ENCODE results near the gene AURKB.

- TF ChIP-seq, protein P1, sequence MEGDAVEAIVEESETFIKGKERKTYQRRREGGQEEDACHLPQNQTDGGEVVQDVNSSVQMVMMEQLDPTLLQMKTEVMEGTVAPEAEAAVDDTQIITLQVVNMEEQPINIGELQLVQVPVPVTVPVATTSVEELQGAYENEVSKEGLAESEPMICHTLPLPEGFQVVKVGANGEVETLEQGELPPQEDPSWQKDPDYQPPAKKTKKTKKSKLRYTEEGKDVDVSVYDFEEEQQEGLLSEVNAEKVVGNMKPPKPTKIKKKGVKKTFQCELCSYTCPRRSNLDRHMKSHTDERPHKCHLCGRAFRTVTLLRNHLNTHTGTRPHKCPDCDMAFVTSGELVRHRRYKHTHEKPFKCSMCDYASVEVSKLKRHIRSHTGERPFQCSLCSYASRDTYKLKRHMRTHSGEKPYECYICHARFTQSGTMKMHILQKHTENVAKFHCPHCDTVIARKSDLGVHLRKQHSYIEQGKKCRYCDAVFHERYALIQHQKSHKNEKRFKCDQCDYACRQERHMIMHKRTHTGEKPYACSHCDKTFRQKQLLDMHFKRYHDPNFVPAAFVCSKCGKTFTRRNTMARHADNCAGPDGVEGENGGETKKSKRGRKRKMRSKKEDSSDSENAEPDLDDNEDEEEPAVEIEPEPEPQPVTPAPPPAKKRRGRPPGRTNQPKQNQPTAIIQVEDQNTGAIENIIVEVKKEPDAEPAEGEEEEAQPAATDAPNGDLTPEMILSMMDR (conservative IDR thresholded peaks at IDR 0.05; ENCODE audit: low read depth, low read length): no peak
- TF ChIP-seq EZH2 (IDR thresholded peaks at IDR 0.05; ENCODE audit: borderline replicate concordance, low read depth, low read length, poor library complexity, severe bottlenecking): no peak
Observed at GRCh38 chr17:8256291-8256690, 45.9 kb upstream of the AURKB start.

Measured in A673 (cell line).